HG02870 (cell line): ENCODE data around the gene ADAD1.
"Not testable (repeated sequence)": the region's sequence is repeated elsewhere in the genome, so short reads cannot be mapped to it uniquely, and the experiment has no call there.

Experiments
- ATAC-seq: cut with Tn5 transposase; IDR thresholded peaks from one replicate; pipeline ENCODE4 v1.9.1; 2021; ENCODE audit warnings: mild to moderate bottlenecking, moderate library complexity; ENCODE audit not compliant: unreplicated experiment

ADAD1 gene

GRCh38 chr4:122378711-122379110 is at the start of gene ADAD1:
ADAD1 (plus strand) TSS chr4:122379011; CDS start chr4:122380070, 1,059 bp downstream.
- ATAC-seq, result no peak

- no peak for ATAC-seq
Observed at GRCh38 chr4:122329876-122330565, 48.8 kb upstream of the ADAD1 start.

- no peak for ATAC-seq
Observed at GRCh38 chr4:122331195-122331594, 47.6 kb upstream of the ADAD1 start.

GRCh38 chr4:122334828-122335227 is 44.0 kb upstream of the ADAD1 start:
- ATAC-seq, result no peak

GRCh38 chr4:122341886-122342285 is 36.9 kb upstream of the ADAD1 start:
- no peak for ATAC-seq

- no peak for ATAC-seq
Observed at GRCh38 chr4:122346036-122346435, 32.8 kb upstream of the ADAD1 start.

GRCh38 chr4:122346503-122346902 is 32.3 kb upstream of the ADAD1 start:
- no peak for ATAC-seq

- no peak for ATAC-seq
Observed at GRCh38 chr4:122356317-122356808, 22.4 kb upstream of the ADAD1 start.

- no peak for ATAC-seq
Observed at GRCh38 chr4:122360754-122361153, 18.1 kb upstream of the ADAD1 start.

GRCh38 chr4:122364700-122365404 is 14.0 kb upstream of the ADAD1 start:
- ATAC-seq, result no peak

- not testable (repeated sequence) for ATAC-seq
Observed at GRCh38 chr4:122368786-122369185, 10.0 kb upstream of the ADAD1 start.

GRCh38 chr4:122377352-122377751 is 1.5 kb upstream of the ADAD1 start:
- ATAC-seq, result no peak

GRCh38 chr4:122379239-122379638 is 428 bp downstream of the ADAD1 start:
- no peak for ATAC-seq

- no peak for ATAC-seq
Observed at GRCh38 chr4:122383341-122383740, 4.5 kb downstream of the ADAD1 start.

GRCh38 chr4:122384245-122384644 is 5.4 kb downstream of the ADAD1 start:
- ATAC-seq, result no peak

- no peak for ATAC-seq
Observed at GRCh38 chr4:122393276-122393675, 14.5 kb downstream of the ADAD1 start.

GRCh38 chr4:122403861-122404260 is 25.1 kb downstream of the ADAD1 start:
- no peak for ATAC-seq

- ATAC-seq, result peak; percentile 99
Observed at GRCh38 chr4:122412547-122412946, 33.7 kb downstream of the ADAD1 start.

- no peak for ATAC-seq
Observed at GRCh38 chr4:122423246-122423645, 44.4 kb downstream of the ADAD1 start.

GRCh38 chr4:122431351-122431750 is 52.5 kb downstream of the ADAD1 start:
- ATAC-seq, result no peak

- ATAC-seq, result no peak
Observed at GRCh38 chr4:122434285-122434684, 55.5 kb downstream of the ADAD1 start.

GRCh38 chr4:122450847-122451246 is 72.0 kb downstream of the ADAD1 start:
- ATAC-seq, result no peak
